ENCODE results near the gene TULP4. TPM values are rescaled to one million over a fixed set of nuclear protein-coding genes. Genes with fewer than 3 reads are reported as not detected.
"Not testable (repeated sequence)": the region's sequence is repeated elsewhere in the genome, so short reads cannot be mapped to it uniquely, and the experiment has no call there.

The TULP4 gene
- total RNA-seq, 1 donor from 2014 or later: 100 TPM

DNA sequence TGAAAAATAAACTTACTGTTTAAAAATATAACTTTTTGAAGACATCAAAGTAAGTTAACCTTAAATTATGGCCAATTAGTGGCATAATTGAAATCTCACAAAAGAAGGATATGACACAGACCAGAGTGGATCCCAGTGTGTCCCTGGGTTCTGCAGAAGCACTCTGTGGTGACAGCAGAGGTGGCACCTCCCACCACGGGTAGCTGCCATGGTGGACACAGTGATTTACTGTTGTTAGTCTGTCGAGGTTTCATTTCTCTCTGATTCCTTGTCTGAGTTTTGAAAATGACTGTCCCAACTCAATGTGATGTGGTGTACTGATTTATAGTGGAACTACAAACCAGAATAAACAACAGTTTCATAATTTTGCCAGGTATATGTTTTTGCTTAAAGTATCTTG is 76.5 kb downstream of the TULP4 start:
- TF ChIP-seq, protein P1, sequence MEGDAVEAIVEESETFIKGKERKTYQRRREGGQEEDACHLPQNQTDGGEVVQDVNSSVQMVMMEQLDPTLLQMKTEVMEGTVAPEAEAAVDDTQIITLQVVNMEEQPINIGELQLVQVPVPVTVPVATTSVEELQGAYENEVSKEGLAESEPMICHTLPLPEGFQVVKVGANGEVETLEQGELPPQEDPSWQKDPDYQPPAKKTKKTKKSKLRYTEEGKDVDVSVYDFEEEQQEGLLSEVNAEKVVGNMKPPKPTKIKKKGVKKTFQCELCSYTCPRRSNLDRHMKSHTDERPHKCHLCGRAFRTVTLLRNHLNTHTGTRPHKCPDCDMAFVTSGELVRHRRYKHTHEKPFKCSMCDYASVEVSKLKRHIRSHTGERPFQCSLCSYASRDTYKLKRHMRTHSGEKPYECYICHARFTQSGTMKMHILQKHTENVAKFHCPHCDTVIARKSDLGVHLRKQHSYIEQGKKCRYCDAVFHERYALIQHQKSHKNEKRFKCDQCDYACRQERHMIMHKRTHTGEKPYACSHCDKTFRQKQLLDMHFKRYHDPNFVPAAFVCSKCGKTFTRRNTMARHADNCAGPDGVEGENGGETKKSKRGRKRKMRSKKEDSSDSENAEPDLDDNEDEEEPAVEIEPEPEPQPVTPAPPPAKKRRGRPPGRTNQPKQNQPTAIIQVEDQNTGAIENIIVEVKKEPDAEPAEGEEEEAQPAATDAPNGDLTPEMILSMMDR (IDR thresholded peaks at IDR 0.05): no peak
- Mint-ChIP-seq H3K36me3 (ENCODE audit: unreplicated experiment) (peaks cover 2% of the 10 kb centered on the region), H3K27ac (ENCODE audit: unreplicated experiment) (no peak overlapping the region), H3K4me1 (ENCODE audit: unreplicated experiment) (no peaks in the 10 kb centered on the region), H3K27me3 (ENCODE audit: unreplicated experiment) (no peaks in the 10 kb centered on the region), H3K4me3 (ENCODE audit: unreplicated experiment) (no peak overlapping the region), H3K9me3 (ENCODE audit: unreplicated experiment) (peaks cover 2% of the 10 kb centered on the region)
- no peak for DNase-seq (ENCODE audit: extremely low spot score, unreplicated experiment)

GRCh38 chr6:158389193-158389919 is 77.1 kb downstream of the TULP4 start:
- Mint-ChIP-seq H3K4me1 (ENCODE audit: unreplicated experiment) (no peaks in the 10 kb centered on the region), H3K4me3 (ENCODE audit: unreplicated experiment) (no peak overlapping the region)

DNA sequence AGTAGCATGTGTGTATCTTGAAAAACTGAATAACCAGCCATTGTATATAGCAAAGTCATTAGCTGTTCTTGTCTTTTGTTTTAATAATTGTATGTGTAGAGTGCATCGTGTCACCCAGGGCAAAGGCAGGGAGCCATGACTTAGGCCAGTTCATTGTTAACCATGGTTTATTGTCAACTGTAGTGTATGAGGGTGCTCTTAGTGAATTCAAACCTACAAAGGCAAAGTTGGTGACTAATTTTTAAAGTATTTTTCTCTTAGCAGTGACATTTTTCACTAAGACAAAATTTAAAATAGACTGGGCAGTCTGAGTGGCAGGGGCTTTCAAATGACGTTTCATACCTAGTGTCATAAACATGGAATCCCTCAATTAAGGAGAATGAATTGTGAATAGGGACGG is 79.0 kb downstream of the TULP4 start:
- Mint-ChIP-seq H3K36me3 (ENCODE audit: unreplicated experiment) (peaks cover 8% of the 10 kb centered on the region), H3K9me3 (ENCODE audit: unreplicated experiment) (peaks cover 7% of the 10 kb centered on the region), H3K27ac (ENCODE audit: unreplicated experiment) (no peak overlapping the region), H3K4me1 (ENCODE audit: unreplicated experiment) (no peaks in the 10 kb centered on the region), H3K27me3 (ENCODE audit: unreplicated experiment) (no peaks in the 10 kb centered on the region), H3K4me3 (ENCODE audit: unreplicated experiment) (no peak overlapping the region)
- no peak for DNase-seq (ENCODE audit: extremely low spot score, unreplicated experiment)
- TF ChIP-seq, protein P1 (IDR thresholded peaks at IDR 0.05): no peak

More at GRCh38 chr6:158389193-158389919, 77.1 kb downstream of the TULP4 start:
- no peak overlapping the region for H3K27ac Mint-ChIP-seq (ENCODE audit: unreplicated experiment)
- H3K27me3 Mint-ChIP-seq (ENCODE audit: unreplicated experiment): no peaks in the 10 kb centered on the region
- DNase-seq (ENCODE audit: extremely low spot score, unreplicated experiment): no peak
- H3K36me3 Mint-ChIP-seq (ENCODE audit: unreplicated experiment): peaks cover 8% of the 10 kb centered on the region
- TF ChIP-seq, protein P1 (IDR thresholded peaks at IDR 0.05): no peak
- peaks cover 7% of the 10 kb centered on the region for H3K9me3 Mint-ChIP-seq (ENCODE audit: unreplicated experiment)

GRCh38 chr6:158391977-158392376 is 79.7 kb downstream of the TULP4 start:
- H3K27me3 Mint-ChIP-seq (ENCODE audit: unreplicated experiment); H3K36me3 Mint-ChIP-seq (ENCODE audit: unreplicated experiment); H3K4me1 Mint-ChIP-seq (ENCODE audit: unreplicated experiment); H3K9me3 Mint-ChIP-seq (ENCODE audit: unreplicated experiment); H3K4me3 Mint-ChIP-seq (ENCODE audit: unreplicated experiment); DNase-seq (ENCODE audit: extremely low spot score, unreplicated experiment); H3K27ac Mint-ChIP-seq (ENCODE audit: unreplicated experiment): not testable (repeated sequence)

DNA sequence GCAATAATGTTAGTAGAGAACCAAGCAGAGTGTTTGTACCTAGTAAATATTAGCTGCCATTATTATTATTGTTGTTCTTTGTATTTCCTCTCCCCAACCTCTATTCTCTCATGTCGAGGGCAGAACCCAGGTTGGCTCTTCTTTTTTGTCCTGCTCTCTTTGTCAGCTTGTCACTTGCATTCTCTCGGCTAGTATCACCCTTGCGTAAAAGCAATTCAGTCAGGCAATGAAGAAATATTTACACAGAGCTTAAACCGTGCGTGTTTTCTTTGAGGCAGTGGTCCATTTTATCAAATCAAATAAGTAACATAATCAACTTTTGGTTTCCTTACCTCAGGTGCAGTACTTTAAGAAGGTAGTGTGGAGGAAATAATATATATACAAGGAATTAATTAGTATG is 83.9 kb downstream of the TULP4 start:
- Mint-ChIP-seq H3K27ac (ENCODE audit: unreplicated experiment) (no peak overlapping the region), H3K9me3 (ENCODE audit: unreplicated experiment) (peaks cover 7% of the 10 kb centered on the region), H3K4me1 (ENCODE audit: unreplicated experiment) (no peaks in the 10 kb centered on the region), H3K27me3 (ENCODE audit: unreplicated experiment) (no peaks in the 10 kb centered on the region), H3K36me3 (ENCODE audit: unreplicated experiment) (peaks cover 8% of the 10 kb centered on the region), H3K4me3 (ENCODE audit: unreplicated experiment) (no peak overlapping the region)
- DNase-seq (ENCODE audit: extremely low spot score, unreplicated experiment): no peak
- TF ChIP-seq, protein P1 (IDR thresholded peaks at IDR 0.05): no peak

Measured in osteocyte (in vitro differentiated cells).